ENCODE data around the gene NEK1.
"Not testable (repeated sequence)": the region's sequence is repeated elsewhere in the genome, so short reads cannot be mapped to it uniquely, and the experiment has no call there.

NEK1 gene

DNA sequence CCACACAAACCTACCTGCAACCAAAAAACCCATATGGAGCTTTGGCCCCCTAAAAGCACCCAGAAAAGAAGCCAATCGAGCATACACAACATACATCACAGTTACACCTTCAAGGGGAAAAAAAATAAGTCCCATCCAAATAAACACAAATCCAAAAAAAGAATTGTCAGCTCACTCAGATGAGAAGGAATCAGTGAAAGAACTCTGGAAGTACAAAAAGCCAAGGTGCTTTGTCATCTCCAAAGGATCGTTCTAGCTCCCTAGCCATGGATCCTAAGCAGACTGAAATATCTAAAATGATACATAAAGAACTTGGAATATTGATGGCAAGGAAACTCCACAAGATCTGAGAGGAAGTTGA lies 119.2 kb downstream of the NEK1 start:
- no peak for DNase-seq

DNA sequence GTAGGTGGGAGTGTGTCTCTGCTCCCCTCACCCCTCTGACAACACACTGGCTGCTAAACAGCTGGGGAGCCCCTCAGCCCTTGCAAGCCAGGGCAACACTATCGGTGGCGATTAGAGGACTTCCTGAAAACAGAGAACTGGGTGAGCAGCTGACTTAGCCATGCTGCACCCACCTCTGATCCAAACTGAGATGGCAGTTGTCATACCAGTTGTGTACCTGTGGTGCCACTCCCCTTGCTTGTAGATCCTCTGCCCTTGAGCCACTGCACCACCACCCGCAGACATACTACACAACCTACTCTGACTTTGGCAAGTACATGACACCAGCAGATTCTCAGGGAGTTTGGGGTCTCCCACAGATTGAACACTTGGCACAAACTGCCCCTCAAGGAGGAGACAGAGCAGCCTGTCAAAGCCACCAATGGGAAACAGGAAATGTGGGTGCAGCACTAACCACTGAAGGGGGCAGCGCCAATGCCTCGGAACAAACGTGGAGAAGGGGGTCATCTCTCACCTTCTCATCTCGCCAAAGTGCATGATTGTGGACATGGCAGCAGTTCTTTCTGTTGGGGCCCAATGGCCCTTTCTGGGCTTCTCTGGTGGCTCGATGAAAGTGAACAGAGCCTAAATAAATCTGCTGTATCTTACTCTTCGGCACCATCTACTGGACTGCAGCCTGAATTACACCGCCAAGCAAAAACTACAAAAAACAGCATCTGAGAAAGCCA lies 119.8 kb downstream of the NEK1 start:
- DNase-seq = no peak

DNA sequence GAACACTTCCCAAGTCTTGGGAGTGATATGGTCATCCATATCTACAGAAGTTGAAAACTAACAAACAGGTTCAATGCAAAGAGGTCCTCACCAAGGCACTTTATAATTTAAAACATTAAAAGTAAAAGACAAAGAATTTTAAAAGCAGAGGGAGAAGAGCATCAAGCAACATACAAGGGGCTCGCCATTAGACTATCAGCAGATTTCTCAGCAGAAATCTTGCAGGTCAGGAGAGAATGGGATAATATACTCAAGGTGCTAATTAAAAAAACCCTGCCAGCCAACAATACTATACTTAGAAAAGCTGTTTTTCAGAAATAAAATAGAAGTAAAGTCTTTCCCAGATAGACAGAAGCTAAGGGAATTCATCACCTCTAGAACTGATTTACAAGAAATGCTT lies 121.2 kb downstream of the NEK1 start:
- no peak for DNase-seq

DNA sequence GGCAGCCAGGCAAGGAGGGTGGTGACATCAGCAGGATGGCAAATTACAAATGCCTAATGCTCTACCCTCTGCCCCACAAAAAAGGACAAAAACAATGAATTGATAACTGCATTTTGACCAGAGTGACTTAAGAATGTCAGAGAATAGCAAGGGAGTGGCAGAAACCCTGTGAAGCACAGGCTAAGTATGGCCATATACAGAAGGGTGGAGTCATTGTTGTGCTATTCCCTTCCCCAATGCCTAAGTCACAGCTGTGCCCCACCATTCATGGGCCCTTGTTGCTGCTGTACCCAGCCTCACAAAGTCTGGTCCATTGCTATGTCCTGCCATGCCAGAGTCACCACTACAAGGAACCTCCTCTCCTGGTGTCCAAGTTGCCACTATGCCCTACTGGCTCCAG lies 123.1 kb downstream of the NEK1 start:
- no peak for DNase-seq

DNA sequence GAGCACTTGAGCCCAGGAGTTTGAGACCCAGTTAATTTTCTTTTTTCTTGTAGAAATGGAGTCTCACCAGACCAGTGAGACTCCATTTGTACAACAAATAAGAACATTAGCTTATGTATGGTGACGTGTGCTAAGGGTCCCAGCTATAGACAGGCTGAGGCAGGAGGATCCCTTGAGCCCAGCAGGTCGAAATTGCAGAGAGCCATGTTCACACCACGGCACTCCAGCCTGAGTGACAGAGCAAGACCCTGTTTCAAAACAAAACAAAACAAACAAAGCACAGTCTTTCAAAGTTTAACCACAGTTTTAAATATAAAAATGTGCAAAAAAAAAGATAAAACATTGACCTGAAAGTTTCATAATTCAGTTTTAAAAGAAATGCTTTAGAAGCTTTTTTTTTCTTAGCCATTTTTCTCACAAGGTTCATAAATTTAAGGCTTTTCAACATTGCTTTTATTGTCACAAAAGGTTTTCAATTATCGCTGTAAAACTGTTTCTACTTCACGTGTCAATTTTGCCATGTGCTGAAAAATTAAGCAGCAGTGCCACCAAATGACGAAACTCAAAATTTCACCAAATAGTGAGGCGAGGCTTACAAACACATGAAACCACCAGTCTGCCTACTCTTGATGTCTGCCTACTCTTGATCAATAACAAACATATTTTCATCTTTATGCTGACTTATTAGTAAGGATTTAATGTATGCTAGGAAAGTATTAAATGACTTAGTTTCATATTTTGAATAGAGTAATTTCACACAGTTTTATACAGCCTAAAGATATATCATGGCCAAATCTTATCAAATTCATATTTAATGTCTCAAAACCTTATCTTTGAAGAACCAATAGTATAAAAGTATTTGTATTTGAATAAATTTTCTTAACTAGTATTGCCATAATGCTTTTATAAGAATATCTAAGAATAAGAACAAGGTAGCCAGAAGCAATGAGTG lies 126.3 kb downstream of the NEK1 start:
- no peak for DNase-seq

DNA sequence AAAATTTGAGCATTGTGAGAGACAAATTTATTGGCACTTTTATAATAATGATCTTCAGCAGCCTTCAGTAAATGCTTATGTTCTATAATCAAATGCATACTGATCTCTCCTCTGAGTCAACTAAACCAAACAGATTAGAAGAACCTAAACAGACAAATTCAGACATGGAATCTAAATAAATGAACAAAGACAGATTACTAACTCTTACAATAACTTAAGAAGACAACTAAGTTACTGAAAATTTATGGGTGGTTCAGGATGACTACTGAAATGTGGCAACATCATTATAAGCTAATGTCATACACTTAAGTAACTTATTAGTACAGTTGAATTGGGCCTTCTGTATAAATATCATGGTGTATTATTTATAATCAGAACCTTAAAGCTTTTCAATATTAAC lies 127.3 kb downstream of the NEK1 start:
- no peak for DNase-seq

DNA sequence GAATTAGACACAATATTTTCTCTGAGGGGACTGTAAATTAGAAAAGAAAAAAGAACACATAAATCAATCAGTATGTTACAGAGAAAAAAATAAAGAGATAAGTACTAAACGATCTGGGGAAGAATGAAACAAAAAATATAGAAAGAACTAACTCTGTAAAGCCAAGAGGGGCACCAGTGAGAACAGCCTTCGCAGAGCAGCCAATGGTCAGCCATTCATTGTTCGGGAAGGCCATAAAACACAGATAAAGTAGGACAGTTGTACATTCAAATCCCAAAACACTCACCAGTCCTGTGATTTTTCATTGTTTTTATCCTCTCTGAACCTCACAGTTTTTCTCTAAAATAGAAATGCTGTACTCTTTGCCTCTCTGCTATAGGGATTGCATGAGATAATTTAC lies 127.9 kb downstream of the NEK1 start:
- DNase-seq = no peak

DNA sequence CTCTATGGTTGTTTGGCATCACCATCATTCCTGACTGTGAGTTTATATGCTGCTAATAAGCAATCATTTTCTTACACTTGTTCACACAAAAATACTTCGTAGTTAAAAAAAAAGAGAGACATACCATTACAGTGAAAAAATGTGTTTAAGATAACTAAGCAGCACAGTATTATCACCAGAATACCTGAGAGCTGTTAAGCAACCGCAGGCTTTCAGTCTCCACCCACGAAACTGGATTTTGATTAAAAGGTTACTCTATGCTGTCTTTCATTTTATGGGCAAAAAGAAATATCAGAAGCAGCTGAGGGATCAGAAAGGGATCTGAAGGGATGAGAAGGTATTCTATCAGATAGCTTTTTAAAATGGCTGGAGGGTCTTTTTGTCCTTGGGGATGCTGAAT lies 148.3 kb downstream of the NEK1 start:
- no peak for DNase-seq

DNA sequence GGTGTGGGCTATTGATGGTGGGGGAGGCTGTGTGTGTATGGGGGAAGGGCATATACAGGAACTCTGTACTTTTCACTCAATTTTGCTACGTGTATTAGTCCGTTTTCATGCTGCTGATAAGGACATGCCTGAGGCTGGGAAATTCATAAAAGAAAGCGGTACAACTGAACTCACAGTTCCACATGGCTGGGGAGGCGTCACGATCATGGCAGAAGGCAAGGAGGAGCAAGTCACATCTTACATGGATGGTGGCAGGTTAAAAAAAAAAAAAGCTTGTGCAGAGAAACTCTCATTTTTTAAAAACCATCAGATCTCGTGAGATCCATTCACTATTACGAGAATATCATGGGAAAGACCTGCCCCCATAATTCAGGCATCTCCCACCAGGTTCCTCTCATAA lies 152.3 kb downstream of the NEK1 start:
- DNase-seq = no peak

DNA sequence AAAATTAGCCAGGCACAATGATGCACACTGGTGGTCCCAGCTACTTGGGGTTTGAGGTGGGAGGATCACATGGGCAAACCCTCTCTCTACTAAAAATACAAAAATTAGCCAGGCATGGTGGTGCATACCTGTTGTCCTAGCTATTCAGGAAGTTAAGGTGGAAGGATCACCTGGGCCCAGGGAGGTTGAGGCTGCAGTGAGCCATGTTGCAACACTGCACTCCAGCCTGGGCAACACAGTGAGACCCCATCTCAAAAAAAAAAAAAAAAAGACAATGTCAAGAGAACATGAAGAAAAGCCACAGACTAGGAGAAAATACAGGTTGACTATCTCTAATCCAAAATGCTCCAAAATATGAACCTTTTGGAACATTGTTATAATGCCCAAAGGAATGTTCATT lies 153.8 kb downstream of the NEK1 start:
- no peak for DNase-seq

DNA sequence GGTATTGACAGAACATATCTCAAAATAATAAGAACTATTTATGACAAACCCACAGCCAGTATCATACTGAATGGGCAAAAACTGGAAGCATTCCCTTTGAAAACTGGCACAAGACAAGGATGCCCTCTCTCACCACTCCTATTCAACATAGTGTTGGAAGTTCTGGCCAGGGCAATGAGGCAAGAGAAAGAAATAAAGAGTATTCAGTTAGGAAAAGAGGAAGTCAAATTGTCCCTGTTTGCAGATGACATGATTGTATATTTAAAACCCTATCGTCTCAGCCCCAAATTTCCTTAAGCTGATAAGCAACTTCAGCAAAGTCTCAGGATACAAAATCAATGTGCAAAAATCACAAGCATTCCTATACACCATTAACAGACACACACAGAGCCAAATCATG lies 159.7 kb downstream of the NEK1 start:
- DNase-seq = not testable (repeated sequence)

DNA sequence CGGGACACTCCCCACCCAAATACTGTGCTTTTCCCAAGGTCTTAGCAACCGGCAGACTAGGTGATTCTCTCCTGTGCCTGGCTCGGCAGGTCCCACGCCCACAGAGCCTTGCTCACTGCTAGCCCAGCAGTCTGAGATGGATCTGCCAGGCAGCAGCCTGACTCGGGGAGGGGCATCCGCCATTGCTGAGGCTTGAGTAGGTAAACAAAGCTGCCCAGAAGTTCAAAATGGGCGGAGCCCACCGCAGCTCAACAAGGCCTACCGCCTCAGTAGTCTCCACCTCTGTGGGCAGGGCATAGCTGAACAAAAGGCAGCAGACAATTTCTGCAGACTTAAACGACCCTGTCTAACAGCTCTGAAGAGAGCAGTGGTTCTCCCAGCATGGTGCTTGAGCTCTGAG lies 163.4 kb downstream of the NEK1 start:
- DNase-seq = not testable (repeated sequence)

DNA sequence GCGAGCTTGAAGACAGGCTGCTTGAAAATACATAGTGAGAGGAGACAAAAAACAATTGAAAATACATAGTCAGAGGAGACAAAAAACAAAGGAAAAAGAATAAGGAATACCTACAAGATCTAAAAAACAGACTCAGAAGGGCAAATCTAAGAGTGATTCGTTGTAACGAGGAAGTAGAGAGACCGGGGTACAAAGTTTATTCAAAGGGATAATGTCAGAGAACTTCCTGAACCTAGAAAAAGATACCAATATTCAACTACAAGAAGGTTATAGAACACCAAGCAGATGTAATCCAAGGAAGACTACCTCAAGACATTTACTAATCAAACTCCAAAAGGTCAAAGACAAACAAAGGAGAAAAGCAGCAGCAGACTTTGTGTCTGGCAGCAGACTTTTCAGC lies 165.6 kb downstream of the NEK1 start:
- DNase-seq = no peak

DNA sequence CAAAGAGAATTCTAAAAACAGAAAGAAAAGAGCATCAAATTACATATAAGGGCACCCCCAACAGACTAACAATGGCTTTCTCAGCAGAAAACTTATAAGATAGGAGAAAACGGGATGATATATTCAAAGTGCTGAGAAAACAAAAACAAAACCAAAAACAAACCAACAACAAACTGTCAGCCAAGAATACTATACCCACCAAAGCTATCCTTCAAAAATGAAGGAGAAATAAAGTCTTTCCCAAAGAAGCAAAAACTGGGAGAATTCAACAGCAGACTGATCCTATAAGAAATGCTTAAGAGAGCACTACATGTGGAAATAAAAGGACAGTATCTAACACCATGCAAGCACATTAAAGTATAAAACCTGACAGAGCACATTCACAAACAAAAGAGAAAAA lies 168.6 kb downstream of the NEK1 start:
- DNase-seq = no peak

DNA sequence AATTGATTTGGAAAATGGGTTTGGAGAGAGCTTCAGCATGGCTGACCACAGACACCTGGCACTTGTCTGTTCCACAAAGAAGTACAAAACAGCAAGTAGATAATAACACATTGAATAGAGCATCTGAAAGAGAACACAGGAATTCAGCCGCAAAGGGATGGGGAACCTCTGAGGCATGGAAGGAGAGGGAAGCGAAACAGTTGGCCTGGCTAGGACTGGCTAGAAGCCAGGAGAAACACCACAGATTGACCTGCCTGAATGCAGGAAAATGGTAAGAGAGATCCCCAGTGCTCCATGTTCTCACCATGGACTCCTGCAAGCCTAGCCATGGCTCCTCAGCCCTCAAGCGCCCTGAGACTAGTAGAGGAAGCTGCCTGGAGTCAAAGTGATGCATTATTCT lies 171.9 kb downstream of the NEK1 start:
- no peak for DNase-seq

DNA sequence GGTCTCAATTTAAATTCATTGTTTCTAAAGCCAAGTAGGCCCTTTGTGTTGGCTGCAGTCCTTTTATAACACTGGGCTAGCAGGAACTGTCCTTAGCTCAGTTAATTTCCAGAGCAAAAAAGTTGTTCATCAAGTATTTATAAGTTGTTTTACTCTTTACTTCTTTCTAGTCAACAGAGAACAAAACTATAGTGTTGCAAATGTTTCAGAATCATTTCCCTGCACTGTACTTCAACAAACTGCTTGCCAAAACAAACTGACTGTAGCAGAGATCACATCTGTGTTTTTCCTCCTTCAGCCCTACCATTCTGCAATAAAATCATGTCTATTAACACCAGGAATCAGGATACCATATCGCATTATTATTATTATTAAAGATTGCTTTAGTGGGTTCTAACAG lies 173.1 kb downstream of the NEK1 start:
- DNase-seq = no peak

DNA sequence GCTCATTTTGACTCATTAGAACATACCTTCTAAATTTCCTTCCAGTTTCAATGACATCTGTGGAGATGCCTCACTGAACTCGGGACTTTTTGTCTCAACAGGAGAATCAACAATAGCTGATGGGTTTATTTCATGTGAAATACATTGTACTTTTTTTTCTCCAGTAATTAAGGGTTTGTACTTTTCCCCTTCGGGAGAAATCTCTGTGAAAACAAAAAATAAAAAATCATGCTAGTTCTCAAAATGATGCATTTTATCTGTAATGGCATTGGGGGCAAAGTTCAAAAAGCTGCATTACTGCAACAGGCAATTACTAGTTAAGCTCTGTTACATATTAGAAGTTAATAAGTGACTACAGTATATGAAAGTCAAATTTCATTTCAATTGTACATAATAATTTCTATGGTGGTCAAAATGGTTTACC lies 174.3 kb downstream of the NEK1 start:
- no peak for DNase-seq

DNA sequence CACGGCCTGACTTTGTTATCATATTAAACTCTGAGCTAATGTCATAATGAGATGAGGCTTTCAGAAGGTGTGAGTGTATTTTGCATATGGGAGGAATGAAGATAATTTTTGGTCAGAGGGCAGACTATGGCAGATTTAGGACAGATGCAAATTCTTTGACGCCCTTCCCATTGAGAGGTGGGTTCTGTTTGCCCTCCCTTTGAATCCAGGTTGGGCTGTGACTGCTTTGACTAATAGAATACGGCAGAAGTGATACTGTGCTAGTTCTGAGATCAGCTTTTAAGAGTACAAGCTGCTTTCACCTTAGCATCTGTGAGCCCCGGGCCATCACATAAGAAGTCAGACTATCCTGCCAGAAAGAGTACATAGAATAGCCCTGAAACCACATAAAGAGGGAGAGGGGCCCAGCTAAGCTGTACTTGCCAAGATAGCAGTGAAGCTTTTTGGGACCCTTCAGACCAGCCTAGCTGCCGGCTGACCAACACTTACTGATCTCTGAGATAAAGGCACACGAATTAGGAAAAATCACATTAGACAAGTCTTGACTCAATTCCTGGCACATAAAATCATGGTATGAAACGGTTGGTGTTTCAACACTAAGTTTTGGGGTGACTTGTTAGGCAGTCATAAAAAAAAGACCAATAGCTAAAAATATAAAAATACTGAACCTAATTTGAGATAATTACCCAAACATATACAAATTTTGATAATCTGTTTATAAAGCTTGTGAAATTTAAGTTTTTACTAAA lies 174.9 kb downstream of the NEK1 start:
- DNase-seq = no peak

DNA sequence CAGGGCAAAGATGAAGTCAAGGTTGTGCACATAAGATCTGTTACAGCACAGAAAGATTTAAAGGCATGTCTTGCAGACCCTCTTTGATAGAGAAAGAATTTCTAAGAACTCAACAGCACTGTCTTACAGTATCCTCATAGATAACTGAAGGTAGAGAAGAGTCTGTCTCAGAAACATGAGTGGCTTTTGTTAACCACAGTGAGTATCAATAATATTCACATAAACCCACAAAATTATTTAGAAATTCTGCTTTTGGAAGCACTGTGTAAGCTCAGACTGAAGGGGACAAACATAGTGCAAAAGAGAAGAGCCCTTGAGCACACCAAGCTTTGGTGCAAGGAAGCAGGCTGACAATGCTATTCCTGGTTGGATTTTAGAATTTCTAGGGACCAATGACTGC lies 175.6 kb downstream of the NEK1 start:
- no peak for DNase-seq

DNA sequence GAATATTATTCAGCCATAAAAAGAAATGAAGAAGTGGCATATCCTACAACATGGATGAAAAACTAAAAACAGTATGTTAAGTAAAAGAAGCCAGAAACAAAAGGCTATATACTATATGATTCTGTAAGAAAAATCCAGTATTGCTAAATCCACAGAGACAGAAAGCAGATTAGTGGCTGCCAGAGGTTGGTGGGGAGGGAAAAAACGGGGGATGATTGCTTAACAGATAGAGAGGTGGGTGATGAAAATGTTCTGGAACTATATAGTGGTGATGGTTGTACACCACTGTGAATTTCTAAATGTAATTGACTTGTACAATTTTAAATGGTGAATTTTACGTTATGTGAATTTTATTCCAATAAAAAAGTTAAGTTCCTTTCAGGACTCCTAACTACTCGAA lies 184.0 kb downstream of the NEK1 start:
- no peak for DNase-seq

DNA sequence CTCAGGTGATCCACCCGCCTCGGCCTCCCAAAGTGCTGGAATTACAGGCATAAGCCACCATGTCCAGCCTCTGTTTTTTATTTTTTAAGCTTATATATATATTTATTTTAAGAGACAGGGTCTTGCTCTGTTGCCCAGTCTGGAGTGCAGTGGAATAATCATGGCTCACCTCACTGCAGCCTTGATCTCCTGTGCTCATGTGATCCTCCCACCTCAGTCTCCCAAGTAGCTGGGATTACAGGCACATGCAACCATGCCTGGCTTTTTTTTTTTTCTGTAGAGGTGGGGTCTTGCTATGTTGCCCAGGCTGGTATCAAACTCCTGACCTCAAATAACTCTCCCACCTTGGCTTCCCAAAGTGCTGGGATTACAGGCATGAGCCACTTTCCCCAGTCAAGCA lies 184.7 kb downstream of the NEK1 start:
- not testable (repeated sequence) for DNase-seq

DNA sequence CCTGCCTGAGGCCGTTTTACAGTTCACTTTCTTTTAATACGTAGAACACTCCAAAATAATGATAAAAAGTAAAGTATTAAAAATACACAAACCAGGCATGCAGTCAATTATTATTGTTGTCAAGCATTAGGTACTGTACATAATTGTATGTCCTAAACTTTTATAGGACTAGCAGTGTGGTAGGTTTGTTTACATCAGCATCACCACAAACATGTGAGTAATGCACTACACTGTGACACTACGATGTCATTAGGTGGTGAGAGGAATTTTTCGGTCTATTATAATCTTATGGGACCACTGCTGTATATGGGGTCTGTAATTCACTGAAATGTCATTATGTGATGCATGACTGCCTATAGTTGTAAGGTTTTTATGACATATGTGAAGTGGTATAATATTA lies 192.1 kb downstream of the NEK1 start:
- no peak for DNase-seq

DNA sequence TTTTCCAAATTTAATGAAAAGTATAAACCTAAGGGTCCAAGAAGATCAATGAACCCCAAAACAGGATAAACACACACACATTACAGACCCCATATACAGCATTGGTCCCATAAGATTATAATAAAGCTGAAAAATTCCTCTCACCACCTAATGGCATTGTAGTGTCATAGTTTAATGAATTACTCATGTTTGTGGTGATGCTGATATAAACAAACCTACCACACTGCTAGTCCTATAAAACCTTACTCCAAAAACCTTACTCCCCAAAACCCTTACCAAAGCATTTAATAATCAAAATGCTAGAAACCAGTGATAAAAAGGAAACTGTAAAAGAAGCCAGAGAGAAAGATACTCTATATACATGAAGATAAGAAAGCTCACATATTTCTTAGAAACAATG lies 193.5 kb downstream of the NEK1 start:
- DNase-seq = no peak
